ENCODE results near the gene FKBP14. TPM values are rescaled to one million over a fixed set of nuclear protein-coding genes. Genes with fewer than 3 reads are reported as not detected.

Gene FKBP14
- total and polyA plus RNA-seq, 4 donors: 4.9 to 25.9 (median 15.4) TPM

GRCh38 chr7:29977886-29978651 lies 48.4 kb downstream of the FKBP14 start:
- Histone ChIP-seq H3K27ac (ENCODE audit: low read depth in 1 of 2, low read length in 2 of 2) (no peak overlapping the region), H3K4me1 (ENCODE audit: control insufficient read depth in 1 of 2, insufficient read depth in 2 of 2, low read length in 2 of 2) (no peaks in the 10 kb centered on the region)

GRCh38 chr7:29976673-29977415 lies 49.7 kb downstream of the FKBP14 start:
- Histone ChIP-seq H3K27me3 (ENCODE audit: control insufficient read depth in 1 of 2, insufficient read depth in 2 of 2, low read length in 1 of 2) (no peaks in the 10 kb centered on the region), H3K36me3 (ENCODE audit: control insufficient read depth in 1 of 2, insufficient read depth in 2 of 2, low read length in 1 of 2) (no peaks in the 10 kb centered on the region), H3K4me1 (ENCODE audit: control insufficient read depth in 1 of 2, insufficient read depth in 2 of 2, low read length in 2 of 2) (no peaks in the 10 kb centered on the region), H3K9me3 (ENCODE audit: control insufficient read depth, low read length) (no peaks in the 10 kb centered on the region), H3K4me3 (ENCODE audit: low read length in 2 of 2) (no peak overlapping the region), H3K27ac (ENCODE audit: low read depth in 1 of 2, low read length in 2 of 2) (no peak overlapping the region)
- intact Hi-C loops (cut with DNase I): no loop called here
- no peak for DNase-seq
- no peak for ATAC-seq (ENCODE audit: low FRiP score)
- 75 to 88% methylated on average over 6 of the region's 6 CpGs for WGBS, 2 donors

More at GRCh38 chr7:29977886-29978651, 48.4 kb downstream of the FKBP14 start:
- no peaks in the 10 kb centered on the region for H3K36me3 ChIP-seq (ENCODE audit: control insufficient read depth in 1 of 2, insufficient read depth in 2 of 2, low read length in 1 of 2)
- ATAC-seq (ENCODE audit: low FRiP score) (no peak), DNase-seq (no peak)
- no peaks in the 10 kb centered on the region for H3K27me3 ChIP-seq (ENCODE audit: control insufficient read depth in 1 of 2, insufficient read depth in 2 of 2, low read length in 1 of 2)
- no peak overlapping the region for H3K4me3 ChIP-seq (ENCODE audit: low read length in 2 of 2)
- intact Hi-C loops (cut with DNase I): no loop called here
- no peaks in the 10 kb centered on the region for H3K9me3 ChIP-seq (ENCODE audit: control insufficient read depth, low read length)
- 85 to 87% methylated on average over 8 of the region's 8 CpGs for WGBS, 2 donors

DNA sequence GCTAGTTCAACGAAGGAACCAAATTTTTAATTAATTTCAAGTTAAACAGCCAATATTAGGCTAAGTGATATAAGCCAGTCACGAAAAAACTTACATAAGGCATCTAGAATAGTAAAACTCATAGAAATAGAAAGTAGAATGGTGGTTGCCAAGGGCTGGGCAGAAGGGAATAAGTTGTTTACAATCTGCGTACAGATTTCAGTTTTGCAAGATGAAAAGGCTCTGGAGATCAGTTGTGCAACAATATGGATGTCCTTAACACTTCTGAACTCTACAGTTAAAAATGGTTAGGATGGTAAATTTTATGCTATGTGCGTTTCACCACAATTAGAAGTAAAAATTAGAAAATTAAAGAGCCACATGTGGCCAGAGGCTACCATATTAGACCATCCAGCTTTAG lies 50.2 kb downstream of the FKBP14 start:
- H3K9me3 ChIP-seq (ENCODE audit: control insufficient read depth, low read length): no peaks in the 10 kb centered on the region
- H3K27me3 ChIP-seq (ENCODE audit: control insufficient read depth in 1 of 2, insufficient read depth in 2 of 2, low read length in 1 of 2): no peaks in the 10 kb centered on the region
- intact Hi-C loops (cut with DNase I): no loop called here
- ATAC-seq (ENCODE audit: low FRiP score) (no peak), DNase-seq (no peak)
- no peaks in the 10 kb centered on the region for H3K4me1 ChIP-seq (ENCODE audit: control insufficient read depth in 1 of 2, insufficient read depth in 2 of 2, low read length in 2 of 2)
- no peak overlapping the region for H3K4me3 ChIP-seq (ENCODE audit: low read length in 2 of 2)
- WGBS, 2 donors: 93 to 94% methylated on average over 4 of the region's 4 CpGs
- no peak overlapping the region for H3K27ac ChIP-seq (ENCODE audit: low read depth in 1 of 2, low read length in 2 of 2)
- no peaks in the 10 kb centered on the region for H3K36me3 ChIP-seq (ENCODE audit: control insufficient read depth in 1 of 2, insufficient read depth in 2 of 2, low read length in 1 of 2)

- intact Hi-C loops (cut with DNase I): no loop called here
These were observed 50.9 kb downstream of the FKBP14 start for GRCh38 chr7:29975561-29975960.

DNA sequence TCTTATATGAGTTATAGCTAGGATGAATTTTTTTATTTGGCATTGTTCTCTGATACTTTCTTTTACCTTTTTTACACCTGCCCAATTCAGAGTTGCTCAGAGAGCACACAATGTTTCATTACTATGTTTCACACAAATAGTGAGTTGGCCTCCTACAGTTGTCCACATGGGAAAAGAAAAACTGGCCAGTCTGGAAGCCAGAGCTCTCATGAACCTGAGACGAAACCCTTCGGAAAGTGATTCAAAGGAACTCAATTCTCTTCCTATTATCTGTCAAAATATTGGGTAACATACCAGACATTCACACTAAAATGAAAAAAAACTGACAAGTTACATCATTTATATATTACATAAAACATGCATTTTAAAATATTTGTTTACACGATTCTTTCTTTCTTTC lies 52.2 kb downstream of the FKBP14 start:
- no peaks in the 10 kb centered on the region for H3K27me3 ChIP-seq (ENCODE audit: control insufficient read depth in 1 of 2, insufficient read depth in 2 of 2, low read length in 1 of 2)
- WGBS, 2 donors: 85 to 90% methylated on average over 3 of the region's 3 CpGs
- no peaks in the 10 kb centered on the region for H3K36me3 ChIP-seq (ENCODE audit: control insufficient read depth in 1 of 2, insufficient read depth in 2 of 2, low read length in 1 of 2)
- H3K4me1 ChIP-seq (ENCODE audit: control insufficient read depth in 1 of 2, insufficient read depth in 2 of 2, low read length in 2 of 2): no peaks in the 10 kb centered on the region
- DNase-seq (no peak), ATAC-seq (ENCODE audit: low FRiP score) (no peak)
- H3K27ac ChIP-seq (ENCODE audit: low read depth in 1 of 2, low read length in 2 of 2): no peak overlapping the region
- intact Hi-C loops (cut with DNase I): no loop called here
- H3K9me3 ChIP-seq (ENCODE audit: control insufficient read depth, low read length): no peaks in the 10 kb centered on the region
- no peak overlapping the region for H3K4me3 ChIP-seq (ENCODE audit: low read length in 2 of 2)

More at GRCh38 chr7:29975561-29975960, 50.9 kb downstream of the FKBP14 start:
- Histone ChIP-seq H3K4me1 (ENCODE audit: control insufficient read depth in 1 of 2, insufficient read depth in 2 of 2, low read length in 2 of 2) (no peaks in the 10 kb centered on the region), H3K4me3 (ENCODE audit: low read length in 2 of 2) (no peak overlapping the region), H3K27me3 (ENCODE audit: control insufficient read depth in 1 of 2, insufficient read depth in 2 of 2, low read length in 1 of 2) (no peaks in the 10 kb centered on the region), H3K27ac (ENCODE audit: low read depth in 1 of 2, low read length in 2 of 2) (no peak overlapping the region), H3K36me3 (ENCODE audit: control insufficient read depth in 1 of 2, insufficient read depth in 2 of 2, low read length in 1 of 2) (no peaks in the 10 kb centered on the region), H3K9me3 (ENCODE audit: control insufficient read depth, low read length) (no peaks in the 10 kb centered on the region)
- no peak for DNase-seq
- no peak for ATAC-seq (ENCODE audit: low FRiP score)
- WGBS, 2 donors: 91 to 93% methylated on average over 1 of the region's 1 CpG

DNA sequence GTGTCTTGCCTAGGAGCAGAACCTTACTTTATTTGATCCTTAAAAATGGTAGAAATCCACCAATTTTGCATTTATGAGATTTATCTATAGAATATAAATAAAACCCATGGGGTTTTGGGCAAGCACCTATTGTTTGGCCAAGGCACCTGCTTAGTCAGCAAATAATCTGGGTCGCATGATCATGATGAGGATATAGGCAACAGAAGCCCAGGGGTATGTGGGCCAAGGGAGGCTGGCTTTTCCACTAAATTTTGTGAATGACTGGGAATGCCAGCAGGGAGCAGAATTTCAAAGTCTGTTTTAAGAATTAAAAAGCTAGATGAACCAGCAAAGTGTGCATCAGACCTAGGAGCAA lies 54.2 kb downstream of the FKBP14 start:
- DNase-seq (no peak), ATAC-seq (ENCODE audit: low FRiP score) (no peak)
- H3K4me1 ChIP-seq (ENCODE audit: control insufficient read depth in 1 of 2, insufficient read depth in 2 of 2, low read length in 2 of 2): peaks cover 0 to 4% of the 10 kb centered on the region in 2 donors
- no peaks in the 10 kb centered on the region for H3K27me3 ChIP-seq (ENCODE audit: control insufficient read depth in 1 of 2, insufficient read depth in 2 of 2, low read length in 1 of 2)
- H3K27ac ChIP-seq (ENCODE audit: low read depth in 1 of 2, low read length in 2 of 2): no peak overlapping the region
- intact Hi-C loops (cut with DNase I): no loop called here
- H3K9me3 ChIP-seq (ENCODE audit: control insufficient read depth, low read length): no peaks in the 10 kb centered on the region
- H3K4me3 ChIP-seq (ENCODE audit: low read length in 2 of 2): no peak overlapping the region
- WGBS, 2 donors: 91 to 96% methylated on average over 1 of the region's 1 CpG
- H3K36me3 ChIP-seq (ENCODE audit: control insufficient read depth in 1 of 2, insufficient read depth in 2 of 2, low read length in 1 of 2): peaks cover 0 to 5% of the 10 kb centered on the region in 2 donors

- Histone ChIP-seq H3K27me3 (ENCODE audit: control insufficient read depth in 1 of 2, insufficient read depth in 2 of 2, low read length in 1 of 2) (no peaks in the 10 kb centered on the region), H3K4me3 (ENCODE audit: low read length in 2 of 2) (no peak overlapping the region), H3K36me3 (ENCODE audit: control insufficient read depth in 1 of 2, insufficient read depth in 2 of 2, low read length in 1 of 2) (peaks cover 0 to 5% of the 10 kb centered on the region in 2 donors), H3K9me3 (ENCODE audit: control insufficient read depth, low read length) (no peaks in the 10 kb centered on the region), H3K27ac (ENCODE audit: low read depth in 1 of 2, low read length in 2 of 2) (no peak overlapping the region), H3K4me1 (ENCODE audit: control insufficient read depth in 1 of 2, insufficient read depth in 2 of 2, low read length in 2 of 2) (peaks cover 0 to 4% of the 10 kb centered on the region in 2 donors)
- 71 to 74% methylated on average over 5 of the region's 5 CpGs for WGBS, 2 donors
- intact Hi-C loops (cut with DNase I): no loop called here
- no peak for ATAC-seq (ENCODE audit: low FRiP score)
- no peak for DNase-seq
These were observed 54.8 kb downstream of the FKBP14 start for GRCh38 chr7:29971566-29972314.

DNA sequence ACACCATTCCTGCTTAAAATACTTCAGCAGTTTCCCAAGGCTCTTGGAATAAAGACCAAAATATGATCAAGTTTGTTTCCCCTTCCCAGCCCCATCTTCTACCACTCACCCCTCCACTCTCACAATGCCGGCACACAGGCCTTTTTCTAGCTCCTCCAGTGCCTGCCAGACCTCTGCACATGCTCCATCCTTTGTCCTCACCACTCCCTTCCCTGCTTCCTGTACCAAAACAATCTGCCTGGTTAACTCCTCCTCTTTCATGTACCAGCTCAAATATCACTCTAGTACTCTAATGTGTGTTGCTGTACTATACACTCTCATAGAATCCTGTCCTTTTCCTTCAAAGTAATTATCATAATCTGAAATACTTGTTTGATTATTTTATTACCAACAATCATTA lies 56.3 kb downstream of the FKBP14 start:
- H3K4me1 ChIP-seq (ENCODE audit: control insufficient read depth in 1 of 2, insufficient read depth in 2 of 2, low read length in 2 of 2): peaks cover 0 to 4% of the 10 kb centered on the region in 2 donors
- WGBS, 2 donors: 57 to 58% methylated on average over 1 of the region's 1 CpG

More for the DNA sequence above, 56.3 kb downstream of the FKBP14 start:
- Histone ChIP-seq H3K36me3 (ENCODE audit: control insufficient read depth in 1 of 2, insufficient read depth in 2 of 2, low read length in 1 of 2) (peaks cover 0 to 5% of the 10 kb centered on the region in 2 donors), H3K27ac (ENCODE audit: low read depth in 1 of 2, low read length in 2 of 2) (no peak overlapping the region), H3K9me3 (ENCODE audit: control insufficient read depth, low read length) (no peaks in the 10 kb centered on the region), H3K27me3 (ENCODE audit: control insufficient read depth in 1 of 2, insufficient read depth in 2 of 2, low read length in 1 of 2) (no peaks in the 10 kb centered on the region), H3K4me3 (ENCODE audit: low read length in 2 of 2) (no peak overlapping the region)
- no peak for ATAC-seq (ENCODE audit: low FRiP score)
- intact Hi-C loops (cut with DNase I): no loop called here
- no peak for DNase-seq
